Brain pericyte (primary cell): ENCODE results near the gene SFMBT2.

Experiments
- DNase-seq: peaks from one replicate; pipeline ENCODE4 v3.0.0-alpha.2; 2012; ENCODE audit warnings: low read depth, low spot score

SFMBT2 gene

DNA sequence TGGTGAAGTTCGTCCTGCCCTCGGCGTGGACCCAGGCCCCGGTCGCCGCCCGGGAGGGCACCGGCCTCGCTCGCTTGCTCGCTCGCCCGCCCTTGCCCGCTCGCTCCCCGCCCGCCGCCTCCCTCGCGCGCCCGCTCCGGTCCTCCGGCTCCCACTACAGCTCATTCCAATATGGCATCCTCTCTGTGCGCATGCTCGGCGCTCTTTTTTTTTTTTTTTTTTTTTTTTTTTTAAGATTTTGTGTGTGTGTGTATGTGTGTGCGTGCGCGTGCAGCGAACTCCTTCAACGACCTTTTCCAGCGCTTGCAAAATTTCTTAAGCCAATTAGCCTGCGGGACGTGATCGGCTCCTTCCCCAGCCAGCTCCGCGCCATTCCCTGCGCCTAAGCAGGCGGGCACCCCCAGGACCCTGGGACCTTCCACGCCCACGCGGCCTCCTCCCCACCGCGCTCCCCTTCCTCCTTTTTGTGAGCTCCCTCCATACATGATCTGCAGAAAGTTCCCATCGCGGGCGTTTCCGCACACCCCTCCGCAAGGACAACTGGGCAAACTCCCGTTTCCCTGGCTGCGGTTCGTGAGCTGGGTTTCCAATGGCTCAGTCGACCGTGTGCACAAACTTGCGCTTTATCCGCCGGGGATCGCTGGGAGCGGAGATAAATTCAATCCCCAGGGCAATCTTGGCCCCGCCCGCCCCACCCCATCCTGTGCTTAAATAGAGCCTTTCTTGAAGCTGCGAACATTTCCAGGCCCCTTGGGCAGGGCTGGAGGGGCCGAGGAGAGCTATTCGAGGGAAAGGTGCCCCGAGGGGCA lies at the start of gene SFMBT2:
TSS of gene SFMBT2 (minus strand) at position 173 of the 809 bp plus-strand sequence. CDS start 29,136 bp downstream, outside the sequence.
- no peak for DNase-seq

DNA sequence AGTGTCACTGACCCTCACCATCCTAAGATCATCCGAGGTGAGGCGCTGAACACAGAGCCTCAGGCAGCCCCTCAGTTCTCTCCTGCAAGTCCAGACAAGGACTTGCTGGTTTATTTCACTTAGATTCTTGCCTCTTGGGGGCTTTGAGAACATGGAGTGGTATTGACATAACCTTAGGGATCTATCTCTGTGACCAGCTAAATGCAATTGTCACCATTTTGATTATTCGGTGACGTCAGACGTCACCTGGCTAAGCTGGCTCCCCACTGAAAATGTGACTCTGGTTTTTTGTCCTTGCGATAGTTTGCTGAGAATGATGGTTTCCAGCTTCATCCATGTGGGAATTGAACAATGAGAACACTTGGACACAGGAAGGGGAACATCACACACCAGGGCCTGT lies 49.2 kb upstream of the SFMBT2 start:
- DNase-seq: no peak

DNA sequence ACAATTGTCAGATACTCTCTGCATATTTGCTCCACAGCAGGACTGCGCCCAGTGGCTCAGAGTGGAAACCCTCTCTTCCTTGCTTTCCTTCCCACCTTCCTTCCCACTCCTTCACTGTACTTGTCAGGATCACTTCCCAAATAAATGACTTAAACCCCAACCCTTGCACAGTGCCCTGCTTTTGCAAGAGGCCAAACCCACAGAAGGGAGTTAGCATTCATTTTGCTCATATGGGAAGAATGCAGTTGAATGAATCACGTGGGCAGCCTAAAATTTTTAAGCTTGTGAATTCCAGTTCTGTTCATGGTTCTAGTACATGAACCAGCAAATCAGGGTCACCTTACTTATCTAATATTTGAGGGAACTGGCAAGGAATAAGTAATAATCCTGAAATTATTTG lies 47.7 kb upstream of the SFMBT2 start:
- DNase-seq: no peak

DNA sequence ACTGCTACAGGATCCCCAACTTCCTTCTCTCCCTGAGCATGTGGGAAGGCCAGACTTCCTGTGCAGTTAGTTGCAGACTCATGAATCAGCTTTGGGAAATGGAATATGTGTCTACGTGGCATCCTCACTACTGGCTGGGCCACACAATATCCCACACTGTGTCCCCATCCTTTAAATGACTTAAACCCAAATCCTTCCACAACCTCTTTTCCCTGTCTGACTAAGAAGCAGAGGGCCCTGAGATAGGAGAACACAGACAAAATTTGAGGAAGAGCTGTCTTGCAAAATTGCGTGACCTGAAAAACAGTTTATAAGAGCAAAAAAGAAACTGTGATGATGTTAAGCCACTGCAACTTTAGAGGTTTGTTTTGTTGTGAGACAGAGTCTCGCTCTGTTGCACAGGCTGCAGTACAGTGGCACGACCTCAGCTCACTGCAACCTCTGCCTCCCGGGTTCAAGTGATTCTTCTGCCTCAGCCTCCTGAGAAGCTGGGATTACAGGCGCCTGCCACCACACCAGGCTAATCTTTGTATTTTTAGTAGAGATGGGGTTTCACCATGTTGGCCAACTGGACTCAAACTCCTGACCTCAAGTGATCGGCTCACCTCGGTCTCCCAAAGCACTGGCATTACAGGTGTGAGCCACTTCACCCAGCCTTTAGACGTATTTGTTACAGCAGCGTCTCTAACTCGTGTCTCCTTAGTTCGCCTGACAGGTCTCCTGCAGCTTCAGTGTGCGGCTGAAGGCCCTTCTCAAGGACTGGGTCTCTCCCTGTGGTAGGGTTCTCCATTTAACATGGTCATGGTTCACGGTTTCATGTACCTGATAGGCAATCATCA lies 46.9 kb upstream of the SFMBT2 start:
- DNase-seq: no peak

- no peak for DNase-seq
These were observed 38.3 kb upstream of the SFMBT2 start for GRCh38 chr10:7449063-7449695.

GRCh38 chr10:7445474-7446185 lies 34.8 kb upstream of the SFMBT2 start:
- no peak for DNase-seq

- no peak for DNase-seq
These were observed 33.8 kb upstream of the SFMBT2 start for GRCh38 chr10:7444551-7445121.

DNA sequence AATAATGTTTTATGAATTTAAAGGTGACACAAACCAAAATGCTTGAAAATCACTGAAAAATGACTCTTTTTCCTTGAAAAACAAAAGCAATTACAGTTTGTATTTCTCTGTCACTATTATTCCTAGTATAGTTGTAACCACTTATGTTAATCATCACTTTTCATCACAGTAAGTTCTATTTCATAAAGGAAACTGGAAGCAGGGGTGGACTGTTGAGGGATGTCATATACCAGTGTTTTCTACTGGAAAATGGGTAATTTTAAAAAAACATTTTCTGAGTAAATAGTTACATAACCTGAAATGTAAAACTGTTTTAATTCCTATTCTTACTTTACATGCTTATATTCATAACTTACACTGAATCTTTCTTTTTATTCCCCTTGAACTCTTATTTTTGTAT lies 32.2 kb upstream of the SFMBT2 start:
- no peak for DNase-seq

DNA sequence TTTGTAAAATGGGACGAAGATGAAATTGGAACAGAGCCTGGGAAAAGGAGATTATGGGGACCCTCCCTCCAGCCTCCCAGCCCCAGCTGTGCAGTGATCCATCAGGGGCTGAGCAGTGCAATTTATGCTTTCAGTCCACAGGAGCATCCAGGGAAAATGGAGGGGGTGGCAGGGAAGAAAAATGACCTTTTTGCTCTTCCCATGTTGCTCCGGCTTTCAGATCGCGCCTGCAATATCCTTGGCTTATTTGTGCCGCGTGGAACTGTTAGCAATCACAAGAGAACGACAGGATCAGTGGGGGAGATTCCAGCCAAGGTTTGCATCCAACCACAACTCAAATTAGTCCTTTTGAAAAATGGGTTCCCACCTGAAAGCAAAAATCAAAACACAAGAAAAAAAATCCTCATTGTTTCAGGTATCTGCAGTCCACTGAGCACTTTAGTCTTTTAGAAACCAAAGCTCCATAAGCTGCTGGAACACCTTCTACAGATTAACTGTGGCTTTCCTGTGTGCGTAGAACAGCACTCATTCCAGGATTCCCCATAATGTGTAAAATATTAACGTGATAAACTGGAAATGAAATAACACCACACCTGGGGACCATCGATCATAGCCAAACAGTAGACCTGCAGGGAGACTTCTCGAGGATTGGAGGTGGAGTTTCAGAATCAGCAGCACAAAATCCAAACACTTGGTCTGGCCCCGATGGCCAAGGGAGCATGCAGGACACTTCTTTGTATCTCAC lies 30.7 kb upstream of the SFMBT2 start:
- no peak for DNase-seq

DNA sequence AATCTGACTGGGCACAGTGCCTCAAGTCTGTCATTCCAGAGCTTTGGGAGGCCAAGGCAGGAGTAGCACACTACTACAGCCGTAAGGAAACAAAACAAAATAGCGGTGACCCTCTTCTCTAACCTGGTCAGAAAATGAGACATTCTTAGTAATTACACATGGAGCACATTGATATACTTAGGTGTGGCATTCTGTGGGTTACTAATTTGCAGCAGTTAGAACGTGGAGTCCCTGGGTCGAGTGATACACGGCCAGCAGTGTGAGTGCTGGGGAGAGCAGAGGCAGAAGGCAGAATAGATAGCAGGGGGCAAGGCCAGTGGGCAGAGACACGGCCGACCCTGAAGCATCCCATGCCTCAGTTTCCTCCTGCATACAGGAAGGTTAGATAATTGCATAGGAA lies 28.9 kb upstream of the SFMBT2 start:
- DNase-seq: no peak

DNA sequence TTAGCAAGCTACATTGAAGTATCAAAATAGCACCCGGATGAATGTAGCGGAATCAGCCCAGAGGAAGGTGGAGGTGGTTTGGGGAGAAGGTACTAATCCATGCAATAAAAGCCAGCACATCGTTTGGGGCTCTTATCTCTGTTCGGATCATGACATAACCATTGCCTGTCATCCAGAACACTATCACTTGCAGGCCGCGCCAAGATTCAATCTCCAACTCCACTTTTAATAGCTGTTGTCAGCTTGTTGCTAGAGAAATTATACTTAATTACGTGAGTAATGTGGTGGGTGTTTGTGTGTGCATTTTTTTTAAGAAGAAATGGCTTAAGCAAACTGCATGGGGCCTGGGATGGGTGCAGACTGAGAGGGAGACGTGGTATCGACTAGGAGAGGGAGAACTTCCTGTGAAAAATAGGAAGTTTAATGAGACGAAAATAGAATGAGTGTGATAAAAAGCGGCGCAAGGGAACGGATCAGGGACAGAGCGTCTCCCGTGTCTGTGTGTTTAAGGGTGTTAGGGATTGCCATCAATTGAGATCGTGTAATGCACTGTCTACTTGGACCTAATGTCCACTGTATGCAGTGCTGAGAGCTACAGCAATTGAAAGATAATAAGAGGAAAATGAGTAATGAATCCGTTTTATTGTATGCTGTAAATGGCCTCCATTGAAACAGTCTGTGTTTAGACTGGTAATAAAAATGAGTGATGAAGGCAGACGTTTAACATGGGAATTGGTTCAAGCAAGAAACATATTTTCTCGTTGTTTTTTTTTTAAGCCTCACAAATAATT lies 27.6 kb upstream of the SFMBT2 start:
- DNase-seq: no peak

GRCh38 chr10:7436490-7437100 lies 25.8 kb upstream of the SFMBT2 start:
- DNase-seq: no peak

DNA sequence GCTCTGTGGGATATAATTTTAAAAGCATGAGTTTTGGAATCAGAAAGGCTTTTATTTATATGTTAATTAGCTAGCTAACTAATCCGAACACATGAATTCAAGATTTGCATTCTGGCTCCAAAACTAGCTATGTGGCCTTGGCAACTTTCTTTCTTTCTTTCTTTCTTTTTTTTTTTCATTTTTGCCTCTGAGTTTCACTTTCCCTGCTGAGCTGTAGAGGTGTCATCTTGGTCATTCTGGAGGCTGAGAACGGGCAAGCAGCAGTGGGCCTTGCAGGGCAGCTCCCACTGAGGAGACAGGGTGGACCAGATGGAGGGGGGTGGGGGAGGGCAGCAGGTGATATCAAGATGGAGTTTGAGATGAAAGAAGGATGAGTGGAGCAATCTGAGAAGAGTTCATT lies 24.8 kb upstream of the SFMBT2 start:
- DNase-seq: no peak

GRCh38 chr10:7434378-7434777 lies 23.5 kb upstream of the SFMBT2 start:
- DNase-seq: no peak

DNA sequence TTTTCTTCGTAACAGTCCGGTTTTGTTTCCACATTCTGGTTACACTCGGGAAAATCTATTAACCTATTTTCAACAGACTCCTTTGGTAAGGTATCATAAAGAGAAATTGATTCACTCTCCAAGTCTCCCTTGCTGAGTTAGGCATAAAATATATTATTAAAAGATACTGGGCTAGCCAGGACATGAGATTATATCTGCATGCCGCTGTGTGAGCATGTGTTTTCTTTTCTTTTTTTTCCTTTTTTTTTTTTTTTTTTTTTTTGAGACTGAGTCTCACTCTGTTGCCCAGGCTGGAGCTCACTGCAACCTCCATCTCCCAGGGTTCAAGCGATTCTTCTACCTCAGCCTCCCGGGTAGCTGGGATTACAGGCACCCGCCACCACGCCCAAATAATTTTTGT lies 23.0 kb upstream of the SFMBT2 start:
- no peak for DNase-seq

DNA sequence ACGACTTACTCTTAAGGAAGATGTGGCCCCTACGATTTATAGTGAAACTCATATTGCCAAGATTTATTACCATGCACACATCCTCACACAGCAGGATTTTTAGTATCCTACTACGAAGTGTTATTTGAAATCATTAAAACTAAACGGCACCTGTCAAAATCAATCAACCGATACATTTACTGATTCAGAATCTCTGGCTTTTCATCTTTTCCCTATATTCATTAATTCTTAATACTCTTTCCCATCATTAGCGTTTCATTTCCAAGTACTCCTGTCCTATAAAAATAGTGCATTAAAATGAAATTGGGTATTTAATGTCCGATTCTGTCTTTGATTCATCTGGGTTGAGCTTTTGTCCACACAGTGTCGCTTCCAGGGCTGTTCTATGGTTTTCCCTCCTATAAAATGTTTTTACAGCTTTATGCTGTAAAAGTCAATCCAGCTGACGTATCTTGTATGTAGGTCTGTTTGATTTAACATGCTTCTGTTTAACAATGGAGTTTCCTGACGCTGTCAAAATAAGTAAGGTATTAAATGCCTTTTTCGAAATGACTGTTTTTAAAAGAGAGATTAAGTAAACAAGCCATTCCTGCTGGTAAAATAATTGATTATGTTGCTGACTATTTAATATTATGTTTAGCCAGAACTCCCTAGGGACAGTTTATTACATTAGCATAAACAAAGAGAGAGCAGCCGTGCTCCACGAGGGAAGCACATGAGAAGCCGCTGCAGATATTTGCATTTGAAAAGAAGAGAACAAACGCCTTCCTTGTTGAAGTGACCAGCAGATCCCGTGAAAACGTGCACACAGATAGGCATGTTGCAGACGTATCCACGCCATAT lies 22.3 kb upstream of the SFMBT2 start:
- no peak for DNase-seq

DNA sequence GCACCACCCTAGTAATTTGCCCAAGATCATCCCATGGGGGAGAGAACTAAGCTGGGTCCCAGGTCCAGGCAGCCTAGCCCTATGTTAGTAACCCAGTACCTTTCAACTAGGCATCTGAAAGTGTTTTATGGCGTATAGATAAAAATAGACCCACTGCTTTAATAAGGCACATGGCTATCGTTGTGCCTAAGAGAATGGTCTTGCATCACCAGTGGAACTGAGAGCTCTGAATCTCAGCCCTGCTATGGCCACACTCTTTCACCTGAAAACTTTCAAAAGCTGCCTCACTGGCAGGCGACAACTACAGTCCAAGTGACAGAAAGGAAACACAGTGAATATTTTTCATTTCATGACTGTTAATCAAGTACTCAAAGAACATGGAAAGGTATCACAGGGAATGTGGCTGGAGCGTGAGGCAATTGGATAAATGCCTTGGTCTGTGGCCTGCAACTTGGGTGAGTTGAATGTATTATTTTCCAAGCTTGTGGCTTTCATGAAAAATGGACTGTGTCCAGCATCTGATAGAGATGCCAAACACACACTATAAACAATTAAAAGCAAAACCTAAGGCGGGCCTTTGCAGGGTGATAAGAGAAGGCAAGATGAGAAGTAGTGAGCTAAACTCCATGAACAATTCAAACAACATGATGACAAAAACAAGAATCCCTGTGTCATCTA lies 18.0 kb upstream of the SFMBT2 start:
- no peak for DNase-seq

DNA sequence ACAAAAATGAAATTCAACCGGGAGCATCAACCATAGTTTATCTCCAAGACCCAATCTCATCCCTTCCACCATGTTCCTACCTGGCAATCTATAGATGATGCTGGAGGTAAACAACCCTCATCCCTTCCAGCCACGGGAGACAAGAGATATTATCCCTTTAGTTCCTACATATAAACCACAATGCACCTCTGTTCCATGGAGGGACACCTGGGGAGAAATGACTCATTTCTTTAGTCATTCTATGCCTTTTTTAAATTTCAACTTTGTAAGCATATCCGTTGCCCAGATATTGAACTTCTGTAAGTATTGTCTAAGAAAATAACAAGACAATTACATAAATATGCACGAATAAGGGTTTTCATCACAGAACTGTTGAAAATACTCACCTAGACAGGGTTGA lies 15.5 kb upstream of the SFMBT2 start:
- DNase-seq: no peak
